Gastroesophageal sphincter (tissue), 4 donors: ENCODE results near the gene RRBP1. TPM values are rescaled to one million over a fixed set of nuclear protein-coding genes. Genes with fewer than 3 reads are reported as not detected.

Experiments used
- ATAC-seq: fragments of 150-250 bp; one replicate; pipeline ENCODE4 v1.9.1; 2016; ENCODE audit warnings: mild to moderate bottlenecking, moderate library complexity
- H3K27ac ChIP-seq, 4 donors: fragments of 200-600 bp; sonication (generic) in 3 of 4; 1 replicate in 3 of 4; 2 replicates in 1 of 4; pipeline ENCODE4 v1.5.1; 2016 to 2019
- H3K27me3 ChIP-seq: fragments of 200-600 bp; sonication (generic); one replicate; pipeline ENCODE4 v1.5.1; 2019
- H3K36me3 ChIP-seq, 2 donors: fragments of 200-600 bp; sonication (generic); one replicate each; pipeline ENCODE4 v1.5.1; 2019; ENCODE audit warnings: control low read depth in 1 of 2
- H3K4me1 ChIP-seq, 3 donors: fragments of 200-600 bp; sonication (generic); 1 replicate in 2 of 3; 2 replicates in 1 of 3; pipeline ENCODE4 v1.5.1; 2016 to 2019; ENCODE audit warnings: control low read depth in 2 of 3
- H3K4me3 ChIP-seq, 2 donors: fragments of 200-600 bp; sonication (generic); one replicate each; pipeline ENCODE4 v1.5.1; 2019; ENCODE audit warnings: mild to moderate bottlenecking in 1 of 2, moderate library complexity in 1 of 2
- H3K9me3 ChIP-seq, 3 donors: fragments of 200-600 bp; sonication (generic); one replicate each; pipeline ENCODE4 v1.5.1; 2017 to 2019; ENCODE audit warnings: control low read depth in 2 of 3
- EP300 ChIP-seq: sonication (generic); formaldehyde crosslinking; IDR thresholded peaks from one replicate; pipeline ENCODE4 v1.6.1; 2017; ENCODE audit warnings: antibody characterized with exemption, mild to moderate bottlenecking
- POLR2A ChIP-seq, 2 donors: fragments of 450-650 bp; IDR thresholded peaks; one replicate each; pipeline ENCODE4 v1.6.1; 2017; ENCODE audit warnings: antibody characterized with exemption in 2 of 2, mild to moderate bottlenecking in 2 of 2, moderate library complexity in 1 of 2
- POLR2AphosphoS5 ChIP-seq: sonication (generic); formaldehyde crosslinking; IDR thresholded peaks from one replicate; pipeline ENCODE4 v1.6.1; 2017; ENCODE audit warnings: antibody characterized with exemption
- WGBS, 2 donors: methylation state at CpG; one replicate each; pipeline ENCODE4 v1.1.5; 2018; ENCODE audit warnings: low coverage in 1 of 2; 5-methylcytosine and 5-hydroxymethylcytosine counted together
- total RNA-seq, 4 donors: library from RNA; depleted of rRNA; stranded (reverse); fragments of >200 nt; gene quantifications; one replicate each; pipeline ENCODE4 v1.1.0, GENCODE V29; 2016
- TF ChIP-seq, protein P1 (sequence below), 4 experiments: fragments of 200-600 bp in 2 of 4; fragments of 450-650 bp in 2 of 4; sonication (generic) in 1 of 4; IDR thresholded peaks; one replicate each; pipeline ENCODE4 v1.5.1; 2017 to 2019; ENCODE audit warnings: antibody characterized with exemption in 4 of 4, mild to moderate bottlenecking in 2 of 4, moderate library complexity in 2 of 4

RRBP1 gene
- total RNA-seq, 4 donors from 2014 or later: 61.2 to 89.8 (median 64.7) TPM

DNA sequence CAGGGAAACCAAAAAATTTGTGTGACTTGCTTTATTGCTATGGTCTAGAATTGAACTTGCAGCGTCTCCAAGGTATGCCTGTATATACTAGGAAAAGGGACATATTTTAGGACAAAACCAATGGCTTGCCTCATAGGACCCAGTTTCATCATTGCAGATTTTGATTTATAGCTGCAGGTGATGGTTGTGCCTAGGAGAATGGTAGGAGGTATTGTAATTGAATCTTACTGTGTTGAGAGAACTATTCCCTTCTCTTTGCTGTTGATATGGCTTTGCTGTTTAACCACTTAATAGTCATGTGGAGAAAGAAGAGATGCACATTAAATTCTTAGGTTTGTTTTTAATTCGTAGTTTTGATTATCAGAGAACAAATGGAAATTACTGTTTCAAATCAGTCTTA is 95.8 kb downstream of the RRBP1 start:
- 26 to 55% methylated on average over 2 of the region's 2 CpGs for WGBS, 2 donors
- ATAC-seq: no peak
- peaks cover 18 to 99% (median 29%) of the 10 kb centered on the region in 3 donors for H3K4me1 ChIP-seq

DNA sequence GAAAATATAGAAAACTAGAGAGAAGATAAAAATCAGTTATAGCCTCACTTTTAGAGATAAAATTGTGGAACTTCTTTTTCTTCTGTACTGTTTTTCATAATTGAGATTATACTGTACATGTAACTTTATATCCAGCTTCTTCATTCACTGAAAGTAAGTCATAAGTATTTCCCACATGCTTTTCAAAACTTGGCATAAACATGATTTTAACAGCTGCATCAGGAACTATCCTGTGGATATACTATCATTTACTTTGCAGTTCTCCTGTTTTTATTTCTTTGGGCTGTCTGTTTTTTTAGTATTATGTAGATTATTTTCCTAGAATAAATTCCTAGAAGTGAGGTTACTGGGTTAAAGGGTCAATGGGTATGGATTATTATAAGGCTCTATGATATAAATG is 97.4 kb downstream of the RRBP1 start:
- Histone ChIP-seq H3K4me3 (no peak overlapping the region), H3K9me3 (no peaks in the 10 kb centered on the region), H3K36me3 (peaks cover 0 to 6% of the 10 kb centered on the region in 2 donors), H3K4me1 (peaks cover 17 to 99% (median 26%) of the 10 kb centered on the region in 3 donors), H3K27me3 (no peaks in the 10 kb centered on the region), H3K27ac (peak overlapping the region; percentile 1 to 86 (median 59))
- no peak for ATAC-seq
- no peak for TF ChIP-seq EP300
- TF ChIP-seq POLR2A (IDR thresholded peaks at IDR 0.05): no peak
- TF ChIP-seq, protein P1, sequence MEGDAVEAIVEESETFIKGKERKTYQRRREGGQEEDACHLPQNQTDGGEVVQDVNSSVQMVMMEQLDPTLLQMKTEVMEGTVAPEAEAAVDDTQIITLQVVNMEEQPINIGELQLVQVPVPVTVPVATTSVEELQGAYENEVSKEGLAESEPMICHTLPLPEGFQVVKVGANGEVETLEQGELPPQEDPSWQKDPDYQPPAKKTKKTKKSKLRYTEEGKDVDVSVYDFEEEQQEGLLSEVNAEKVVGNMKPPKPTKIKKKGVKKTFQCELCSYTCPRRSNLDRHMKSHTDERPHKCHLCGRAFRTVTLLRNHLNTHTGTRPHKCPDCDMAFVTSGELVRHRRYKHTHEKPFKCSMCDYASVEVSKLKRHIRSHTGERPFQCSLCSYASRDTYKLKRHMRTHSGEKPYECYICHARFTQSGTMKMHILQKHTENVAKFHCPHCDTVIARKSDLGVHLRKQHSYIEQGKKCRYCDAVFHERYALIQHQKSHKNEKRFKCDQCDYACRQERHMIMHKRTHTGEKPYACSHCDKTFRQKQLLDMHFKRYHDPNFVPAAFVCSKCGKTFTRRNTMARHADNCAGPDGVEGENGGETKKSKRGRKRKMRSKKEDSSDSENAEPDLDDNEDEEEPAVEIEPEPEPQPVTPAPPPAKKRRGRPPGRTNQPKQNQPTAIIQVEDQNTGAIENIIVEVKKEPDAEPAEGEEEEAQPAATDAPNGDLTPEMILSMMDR (IDR thresholded peaks at IDR 0.05): no peak
- no peak for TF ChIP-seq POLR2AphosphoS5

More for the DNA sequence above, 95.8 kb downstream of the RRBP1 start:
- H3K36me3 ChIP-seq: peaks cover 0 to 6% of the 10 kb centered on the region in 2 donors
- peak overlapping the region; percentile 22 to 86 (median 72) for H3K27ac ChIP-seq
- no peaks in the 10 kb centered on the region for H3K27me3 ChIP-seq
- TF ChIP-seq, protein P1 (IDR thresholded peaks at IDR 0.05): no peak
- TF ChIP-seq POLR2A (IDR thresholded peaks at IDR 0.05) (no peak), POLR2AphosphoS5 (no peak), EP300 (no peak)
- no peaks in the 10 kb centered on the region for H3K9me3 ChIP-seq
- peak overlapping the region; percentile 10 to 28 for H3K4me3 ChIP-seq

GRCh38 chr20:17583126-17583525 is 98.9 kb downstream of the RRBP1 start:
- Histone ChIP-seq H3K4me1 (peaks cover 25 to 99% (median 26%) of the 10 kb centered on the region in 3 donors), H3K9me3 (no peaks in the 10 kb centered on the region), H3K4me3 (no peak overlapping the region), H3K27ac (peak overlapping the region in 3 of 4 donors; percentile 42 to 81 (median 43)), H3K27me3 (no peaks in the 10 kb centered on the region), H3K36me3 (peaks cover 0 to 13% of the 10 kb centered on the region in 2 donors)
- 48 to 69% methylated on average over 3 of the region's 3 CpGs for WGBS, 2 donors
- no peak for ATAC-seq
- no peak for TF ChIP-seq POLR2A (IDR thresholded peaks at IDR 0.05)
- no peak for TF ChIP-seq EP300
- TF ChIP-seq POLR2AphosphoS5: peak; percentile 6
- TF ChIP-seq, protein P1 (IDR thresholded peaks at IDR 0.05): no peak

DNA sequence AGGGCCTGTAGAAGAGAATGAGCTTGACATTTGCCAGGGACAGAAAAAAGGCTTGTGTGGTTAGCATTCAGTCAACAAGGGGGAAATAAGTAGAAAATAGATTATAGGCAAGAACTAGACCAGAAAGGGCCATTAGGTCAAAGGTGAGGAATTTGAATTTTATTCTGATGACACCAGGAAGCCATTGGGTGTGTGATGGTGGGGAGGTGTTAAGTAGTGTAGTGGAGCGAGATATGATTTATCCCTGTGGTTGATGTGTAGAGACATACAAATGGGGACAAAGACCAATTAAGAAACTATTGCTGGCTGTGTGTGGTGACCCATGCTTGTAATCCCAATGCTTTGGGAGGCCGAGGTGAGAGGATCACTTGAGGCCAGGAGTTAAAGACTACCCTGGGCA is 101.1 kb downstream of the RRBP1 start:
- 47 to 71% methylated on average over 2 of the region's 2 CpGs for WGBS, 2 donors
- no peak for TF ChIP-seq EP300
- peak; percentile 15 for TF ChIP-seq POLR2AphosphoS5
- TF ChIP-seq, protein P1 (IDR thresholded peaks at IDR 0.05): no peak
- TF ChIP-seq POLR2A (IDR thresholded peaks at IDR 0.05): no peak
- H3K36me3 ChIP-seq: peaks cover 0 to 13% of the 10 kb centered on the region in 2 donors
- ATAC-seq: peak; percentile 8
- H3K4me1 ChIP-seq: peaks cover 17 to 99% (median 21%) of the 10 kb centered on the region in 3 donors
- H3K4me3 ChIP-seq: peak overlapping the region in 1 of 2 donors; percentile 9
- peak overlapping the region in 3 of 4 donors; percentile 53 to 81 (median 60) for H3K27ac ChIP-seq
- H3K9me3 ChIP-seq: no peaks in the 10 kb centered on the region
- H3K27me3 ChIP-seq: no peaks in the 10 kb centered on the region

GRCh38 chr20:17579369-17580039 is 102.5 kb downstream of the RRBP1 start:
- TF ChIP-seq POLR2A (IDR thresholded peaks at IDR 0.05): no peak
- TF ChIP-seq, protein P1 (IDR thresholded peaks at IDR 0.05): no peak
- no peak for TF ChIP-seq EP300
- no peak for TF ChIP-seq POLR2AphosphoS5
- H3K27ac ChIP-seq: peak overlapping the region in 3 of 4 donors; percentile 60 to 100 (median 100)
- peaks cover 6 to 97% (median 18%) of the 10 kb centered on the region in 3 donors for H3K4me1 ChIP-seq
- no peak for ATAC-seq
- 33% methylated on average over 1 of the region's 4 CpGs; no CpG with 5 or more reads in 1 of the 2 donors for WGBS, 2 donors
- no peaks in the 10 kb centered on the region for H3K27me3 ChIP-seq
- peak overlapping the region in 1 of 2 donors; percentile 11 for H3K4me3 ChIP-seq
- no peaks in the 10 kb centered on the region for H3K9me3 ChIP-seq
- H3K36me3 ChIP-seq: peaks cover 0 to 8% of the 10 kb centered on the region in 2 donors
